NK-92 (cell line): ENCODE data around the gene DNAJC16.

Experiments
- DNase-seq: peaks from one replicate; lab custom pipeline; 2025; ENCODE audit not compliant: unreplicated experiment; lab: John Stamatoyannopoulos, UW

The DNAJC16 gene

GRCh38 chr1:15618655-15619525, 92.2 kb downstream of the DNAJC16 start:
- DNase-seq, result no peak

- DNase-seq, result no peak
Measured at GRCh38 chr1:15620155-15620545, 93.5 kb downstream of the DNAJC16 start.

- no peak for DNase-seq
Measured at GRCh38 chr1:15620902-15621682, 94.4 kb downstream of the DNAJC16 start.

- DNase-seq, result no peak
Measured at GRCh38 chr1:15621975-15622374, 95.3 kb downstream of the DNAJC16 start.

DNA sequence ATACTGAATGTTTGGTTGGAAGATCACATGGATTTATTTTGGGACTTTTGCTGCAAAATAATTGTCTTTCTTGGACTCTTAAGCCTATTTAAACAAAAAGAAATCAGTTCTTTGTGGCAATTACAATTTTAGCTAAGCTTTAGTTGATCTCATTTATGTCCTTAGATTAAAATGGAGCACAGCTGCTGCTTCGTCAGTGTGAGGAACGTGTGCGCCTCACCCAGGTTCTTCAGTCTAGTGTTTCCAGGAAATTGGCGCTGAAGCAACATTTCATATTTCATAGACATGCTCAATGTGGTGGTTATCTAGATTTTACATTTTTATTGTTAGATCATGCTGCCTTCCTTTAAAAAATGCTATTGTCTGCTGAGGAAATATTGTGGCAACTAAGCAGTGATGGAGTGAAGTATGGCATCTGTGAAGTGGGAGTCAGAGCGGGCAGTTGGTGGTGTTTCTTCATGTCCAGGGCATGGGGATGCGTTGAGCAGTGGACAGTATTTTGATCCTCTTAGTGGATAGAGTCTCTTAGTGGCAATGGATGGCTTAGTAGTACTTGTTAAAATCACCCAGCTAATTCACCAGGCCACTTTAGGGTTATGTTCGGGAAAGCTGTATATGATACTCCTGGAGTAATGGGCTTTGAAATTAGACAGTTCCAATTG, 96.2 kb downstream of the DNAJC16 start:
- no peak for DNase-seq

- DNase-seq, result no peak
Measured at GRCh38 chr1:15623435-15623834, 96.8 kb downstream of the DNAJC16 start.

- no peak for DNase-seq
Measured at GRCh38 chr1:15624133-15624714, 97.6 kb downstream of the DNAJC16 start.

GRCh38 chr1:15625056-15625917, 98.6 kb downstream of the DNAJC16 start:
- no peak for DNase-seq
